ENCODE results near the gene CAND1. TPM values are rescaled to one million over a fixed set of nuclear protein-coding genes. Genes with fewer than 3 reads are reported as not detected.

CAND1 gene
- total and polyA plus RNA-seq, 9 of the 15 experiments (the other 6 are each of a cell fraction or from before 2014, with no cell fraction given), result 24.0 to 167 (median 77.5) TPM

DNA sequence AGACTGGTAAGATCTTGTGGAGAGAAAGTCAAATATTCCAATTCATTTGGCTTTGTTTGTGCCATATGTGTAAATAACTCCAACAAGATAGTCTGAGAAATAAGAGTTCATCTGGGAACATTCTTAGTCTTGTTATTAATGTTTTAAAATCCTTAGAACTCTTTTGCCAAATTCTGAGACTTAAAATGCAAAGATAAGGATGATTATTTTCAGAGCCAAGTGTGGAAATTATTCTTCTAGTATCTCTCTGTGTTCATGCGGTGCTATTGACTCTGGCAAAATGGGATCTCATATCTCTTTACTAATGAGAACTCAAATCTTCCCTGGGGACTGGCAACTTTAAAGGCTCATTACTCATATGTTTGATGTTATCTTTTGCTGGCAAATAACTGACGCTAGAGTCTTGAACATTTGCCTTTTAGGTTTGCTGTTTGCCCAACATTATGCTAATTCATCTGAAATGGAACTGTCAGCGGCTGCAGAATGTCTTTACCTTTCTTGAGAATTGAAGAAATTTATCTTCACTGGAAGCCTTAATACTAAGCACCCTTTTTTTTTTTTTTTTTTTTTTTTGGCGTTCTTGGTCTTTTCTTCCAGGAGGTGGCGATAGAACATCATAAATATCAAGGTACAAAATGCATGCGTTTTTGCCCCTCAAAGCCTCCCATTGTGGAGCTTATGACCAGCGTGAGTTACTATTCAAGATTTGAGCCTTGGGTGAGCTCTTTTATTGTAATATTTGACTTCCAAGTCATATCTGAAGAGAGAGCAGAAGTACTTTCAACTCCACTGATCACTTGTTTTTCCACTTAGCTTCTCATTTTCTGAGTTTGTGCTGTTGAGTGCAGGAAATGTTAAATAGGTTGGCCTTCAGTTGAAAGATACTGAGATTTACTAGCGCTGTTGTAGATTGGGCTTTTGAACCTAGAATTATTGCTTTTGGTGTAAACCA is 86.5 kb downstream of the CAND1 start (continued):
- TF ChIP-seq, protein P1, sequence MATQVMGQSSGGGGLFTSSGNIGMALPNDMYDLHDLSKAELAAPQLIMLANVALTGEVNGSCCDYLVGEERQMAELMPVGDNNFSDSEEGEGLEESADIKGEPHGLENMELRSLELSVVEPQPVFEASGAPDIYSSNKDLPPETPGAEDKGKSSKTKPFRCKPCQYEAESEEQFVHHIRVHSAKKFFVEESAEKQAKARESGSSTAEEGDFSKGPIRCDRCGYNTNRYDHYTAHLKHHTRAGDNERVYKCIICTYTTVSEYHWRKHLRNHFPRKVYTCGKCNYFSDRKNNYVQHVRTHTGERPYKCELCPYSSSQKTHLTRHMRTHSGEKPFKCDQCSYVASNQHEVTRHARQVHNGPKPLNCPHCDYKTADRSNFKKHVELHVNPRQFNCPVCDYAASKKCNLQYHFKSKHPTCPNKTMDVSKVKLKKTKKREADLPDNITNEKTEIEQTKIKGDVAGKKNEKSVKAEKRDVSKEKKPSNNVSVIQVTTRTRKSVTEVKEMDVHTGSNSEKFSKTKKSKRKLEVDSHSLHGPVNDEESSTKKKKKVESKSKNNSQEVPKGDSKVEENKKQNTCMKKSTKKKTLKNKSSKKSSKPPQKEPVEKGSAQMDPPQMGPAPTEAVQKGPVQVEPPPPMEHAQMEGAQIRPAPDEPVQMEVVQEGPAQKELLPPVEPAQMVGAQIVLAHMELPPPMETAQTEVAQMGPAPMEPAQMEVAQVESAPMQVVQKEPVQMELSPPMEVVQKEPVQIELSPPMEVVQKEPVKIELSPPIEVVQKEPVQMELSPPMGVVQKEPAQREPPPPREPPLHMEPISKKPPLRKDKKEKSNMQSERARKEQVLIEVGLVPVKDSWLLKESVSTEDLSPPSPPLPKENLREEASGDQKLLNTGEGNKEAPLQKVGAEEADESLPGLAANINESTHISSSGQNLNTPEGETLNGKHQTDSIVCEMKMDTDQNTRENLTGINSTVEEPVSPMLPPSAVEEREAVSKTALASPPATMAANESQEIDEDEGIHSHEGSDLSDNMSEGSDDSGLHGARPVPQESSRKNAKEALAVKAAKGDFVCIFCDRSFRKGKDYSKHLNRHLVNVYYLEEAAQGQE (IDR thresholded peaks at IDR 0.05; ENCODE audit: borderline replicate concordance), result peak; percentile 53; the same call in 1 of the 2 replicates
- TF ChIP-seq, protein P1 (CRISPR knock-in tag; IDR thresholded peaks at IDR 0.05; ENCODE audit: low read depth), result no peak
- no peak for TF ChIP-seq ZNF224 (CRISPR knock-in tag; IDR thresholded peaks at IDR 0.05)
- peak; percentile 37; the same call in 1 of the 2 replicates for TF ChIP-seq SMC3 (conservative IDR thresholded peaks at IDR 0.05; ENCODE audit: insufficient read depth, low read depth, low read length)
- TF ChIP-seq, protein P2, sequence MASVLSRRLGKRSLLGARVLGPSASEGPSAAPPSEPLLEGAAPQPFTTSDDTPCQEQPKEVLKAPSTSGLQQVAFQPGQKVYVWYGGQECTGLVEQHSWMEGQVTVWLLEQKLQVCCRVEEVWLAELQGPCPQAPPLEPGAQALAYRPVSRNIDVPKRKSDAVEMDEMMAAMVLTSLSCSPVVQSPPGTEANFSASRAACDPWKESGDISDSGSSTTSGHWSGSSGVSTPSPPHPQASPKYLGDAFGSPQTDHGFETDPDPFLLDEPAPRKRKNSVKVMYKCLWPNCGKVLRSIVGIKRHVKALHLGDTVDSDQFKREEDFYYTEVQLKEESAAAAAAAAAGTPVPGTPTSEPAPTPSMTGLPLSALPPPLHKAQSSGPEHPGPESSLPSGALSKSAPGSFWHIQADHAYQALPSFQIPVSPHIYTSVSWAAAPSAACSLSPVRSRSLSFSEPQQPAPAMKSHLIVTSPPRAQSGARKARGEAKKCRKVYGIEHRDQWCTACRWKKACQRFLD (CRISPR knock-in tag; IDR thresholded peaks at IDR 0.05), result no peak
- peak; percentile 54; the same call in 1 of the 2 replicates for TF ChIP-seq FOSL1 (tag; conservative IDR thresholded peaks at IDR 0.05)
- peak; percentile 52 to 60 for TF ChIP-seq RAD21 (CRISPR knock-in tag; conservative IDR thresholded peaks at IDR 0.05 in 1 of 2, IDR thresholded peaks at IDR 0.05 in 1 of 2)
- peak; percentile 97 for TF ChIP-seq ZNF384 (IDR thresholded peaks at IDR 0.05; ENCODE audit: low read depth, low read length)

Measured in K562 (cell line).